Ramos (cell line): ENCODE data around the gene KIF4B.
"Not testable (repeated sequence)": the region's sequence is repeated elsewhere in the genome, so short reads cannot be mapped to it uniquely, and the experiment has no call there.

Experiments used
- in situ Hi-C: fragments of 300-500 bp; cut with MboI; formaldehyde crosslinking; loops from one replicate; pipeline ENCODE4 v1.14.3; 2022; ENCODE audit warnings: low sequenced_read_pairs; ENCODE audit not compliant: unreplicated experiment

The KIF4B gene, protein sequence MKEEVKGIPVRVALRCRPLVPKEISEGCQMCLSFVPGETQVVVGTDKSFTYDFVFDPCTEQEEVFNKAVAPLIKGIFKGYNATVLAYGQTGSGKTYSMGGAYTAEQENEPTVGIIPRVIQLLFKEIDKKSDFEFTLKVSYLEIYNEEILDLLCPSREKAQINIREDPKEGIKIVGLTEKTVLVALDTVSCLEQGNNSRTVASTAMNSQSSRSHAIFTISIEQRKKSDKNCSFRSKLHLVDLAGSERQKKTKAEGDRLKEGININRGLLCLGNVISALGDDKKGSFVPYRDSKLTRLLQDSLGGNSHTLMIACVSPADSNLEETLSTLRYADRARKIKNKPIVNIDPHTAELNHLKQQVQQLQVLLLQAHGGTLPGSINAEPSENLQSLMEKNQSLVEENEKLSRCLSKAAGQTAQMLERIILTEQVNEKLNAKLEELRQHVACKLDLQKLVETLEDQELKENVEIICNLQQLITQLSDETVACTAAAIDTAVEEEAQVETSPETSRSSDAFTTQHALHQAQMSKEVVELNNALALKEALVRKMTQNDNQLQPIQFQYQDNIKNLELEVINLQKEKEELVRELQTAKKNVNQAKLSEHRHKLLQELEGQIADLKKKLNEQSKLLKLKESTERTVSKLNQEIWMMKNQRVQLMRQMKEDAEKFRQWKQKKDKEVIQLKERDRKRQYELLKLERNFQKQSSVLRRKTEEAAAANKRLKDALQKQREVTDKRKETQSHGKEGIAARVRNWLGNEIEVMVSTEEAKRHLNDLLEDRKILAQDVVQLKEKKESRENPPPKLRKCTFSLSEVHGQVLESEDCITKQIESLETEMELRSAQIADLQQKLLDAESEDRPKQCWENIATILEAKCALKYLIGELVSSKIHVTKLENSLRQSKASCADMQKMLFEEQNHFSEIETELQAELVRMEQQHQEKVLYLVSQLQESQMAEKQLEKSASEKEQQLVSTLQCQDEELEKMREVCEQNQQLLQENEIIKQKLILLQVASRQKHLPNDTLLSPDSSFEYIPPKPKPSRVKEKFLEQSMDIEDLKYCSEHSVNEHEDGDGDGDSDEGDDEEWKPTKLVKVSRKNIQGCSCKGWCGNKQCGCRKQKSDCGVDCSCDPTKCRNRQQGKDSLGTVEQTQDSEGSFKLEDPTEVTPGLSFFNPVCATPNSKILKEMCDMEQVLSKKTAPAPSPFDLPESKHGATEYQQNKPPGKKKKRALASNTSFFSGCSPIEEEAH

DNA sequence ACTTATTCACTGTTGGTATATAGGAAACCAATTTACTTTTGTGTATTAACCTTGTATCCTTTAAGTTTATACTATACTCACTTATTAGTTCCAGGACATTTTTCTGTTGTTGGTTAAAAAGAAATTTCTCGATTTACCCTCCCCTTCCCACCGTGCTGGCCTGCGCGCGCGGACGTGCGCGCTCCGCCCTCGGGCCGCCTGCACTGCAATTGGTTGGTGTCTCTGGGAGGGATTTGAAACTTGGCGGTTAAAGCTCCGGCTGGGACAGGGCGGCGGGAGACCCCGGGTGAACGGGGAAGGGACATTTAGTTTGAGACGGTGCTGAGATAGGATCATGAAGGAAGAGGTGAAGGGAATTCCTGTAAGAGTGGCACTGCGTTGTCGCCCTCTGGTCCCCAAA lies at the start of gene KIF4B:
TSS of gene KIF4B (plus strand) at position 230 of the 400 bp plus-strand sequence. CDS start at position 335, 105 bp downstream.
- in situ Hi-C loops = no loop called here

DNA sequence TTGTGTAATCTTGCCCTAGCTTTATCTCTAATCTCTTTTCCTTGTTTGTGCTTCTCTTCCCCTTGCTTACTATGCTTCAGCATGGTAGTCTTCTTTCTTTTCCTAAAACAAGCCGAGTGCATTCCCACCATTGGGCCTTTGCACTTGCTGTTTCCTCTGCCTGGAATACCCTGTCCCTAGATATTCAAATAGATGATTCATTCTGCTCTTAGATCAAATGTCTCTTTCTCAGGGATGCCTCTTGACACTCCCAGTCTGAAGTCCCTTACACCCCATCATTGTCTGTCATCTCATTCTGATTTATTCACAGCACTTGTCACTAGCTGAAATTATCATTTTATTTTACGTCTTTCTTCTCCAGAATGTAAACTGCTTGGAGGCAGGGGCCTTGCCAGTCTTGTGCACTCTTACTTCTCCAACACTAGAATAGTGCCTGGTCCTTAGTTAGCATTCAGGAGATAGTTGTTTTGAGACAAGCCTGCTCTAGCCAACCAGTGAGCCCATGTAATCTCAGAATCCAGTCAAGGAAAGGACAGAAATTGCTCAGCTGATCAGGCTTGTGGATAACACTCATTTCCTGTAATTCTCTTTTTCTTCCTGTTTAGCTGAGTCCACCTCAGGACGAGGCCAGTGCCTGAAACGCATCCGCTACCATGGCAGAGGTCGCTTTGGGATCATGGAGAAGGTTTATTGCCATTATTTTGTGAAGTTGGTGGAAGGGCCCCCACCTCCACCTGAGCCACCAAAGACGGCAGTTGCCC lies 47.3 kb upstream of the KIF4B start:
- in situ Hi-C loops = no loop called here

DNA sequence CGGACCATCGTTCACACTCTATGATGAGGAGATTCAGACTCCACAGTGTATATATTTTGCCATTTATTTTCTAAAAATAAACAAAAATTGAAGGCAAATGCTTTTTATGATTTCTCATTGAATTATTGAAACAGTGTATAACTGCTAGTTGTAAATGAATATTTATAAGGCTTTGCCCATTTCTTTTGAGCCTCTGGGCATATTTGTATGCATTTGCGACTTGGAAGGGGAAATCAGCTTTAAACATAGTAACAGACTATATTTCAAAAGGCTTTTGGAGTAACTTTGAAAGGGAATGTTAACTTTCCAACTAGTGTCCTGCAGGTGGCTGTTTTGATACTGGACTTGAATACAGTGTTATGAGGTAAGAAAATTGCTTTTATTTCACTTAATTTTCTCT lies 46.7 kb upstream of the KIF4B start:
- in situ Hi-C loops = no loop called here

DNA sequence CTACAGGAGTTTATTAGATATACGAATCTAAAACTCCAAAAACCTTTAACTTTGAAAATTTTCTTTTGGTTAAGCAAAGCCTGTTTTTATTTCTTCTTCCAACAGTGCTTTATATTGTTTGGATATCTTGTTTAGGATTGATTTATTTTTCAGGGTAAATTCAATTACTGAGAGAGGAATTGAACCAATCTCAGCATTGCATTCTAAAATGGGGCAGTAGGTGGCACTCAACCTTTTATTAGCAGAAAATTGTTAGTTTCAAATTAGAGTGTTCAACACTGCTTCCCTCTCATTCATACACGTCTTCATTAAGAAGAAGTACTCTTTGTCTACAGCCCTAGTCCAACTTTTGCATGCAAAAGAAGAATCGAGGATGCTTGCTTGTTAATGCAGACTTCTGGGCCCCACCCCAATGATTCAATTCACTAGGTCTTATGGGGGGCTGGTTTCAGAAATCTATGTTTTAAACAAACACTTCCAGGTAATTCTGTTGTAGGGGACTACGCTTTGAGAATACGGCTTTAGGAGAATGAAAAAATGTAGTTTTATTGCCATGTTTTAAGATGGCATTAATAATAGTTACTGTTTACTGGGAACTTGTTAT lies 46.0 kb upstream of the KIF4B start:
- in situ Hi-C loops = no loop called here

DNA sequence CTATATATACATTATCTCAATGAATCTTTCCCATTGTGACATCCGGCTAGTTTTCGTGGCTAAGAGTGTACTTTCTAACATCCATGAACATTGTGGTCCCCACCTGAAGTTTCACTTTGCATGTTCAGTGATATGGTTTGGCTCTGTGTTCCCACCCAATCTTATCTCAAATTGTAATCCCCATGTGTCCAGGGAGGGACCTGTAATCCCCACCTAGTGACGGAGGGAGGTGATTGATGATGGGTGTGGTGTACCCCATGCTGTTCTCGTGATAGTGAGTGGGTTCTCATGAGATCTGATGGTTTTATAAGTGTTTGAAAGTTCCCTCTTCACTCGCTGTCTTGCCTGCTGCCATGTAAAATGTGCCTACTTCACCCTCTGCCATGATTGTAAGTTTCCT lies 44.6 kb upstream of the KIF4B start:
- in situ Hi-C loops = no loop called here

DNA sequence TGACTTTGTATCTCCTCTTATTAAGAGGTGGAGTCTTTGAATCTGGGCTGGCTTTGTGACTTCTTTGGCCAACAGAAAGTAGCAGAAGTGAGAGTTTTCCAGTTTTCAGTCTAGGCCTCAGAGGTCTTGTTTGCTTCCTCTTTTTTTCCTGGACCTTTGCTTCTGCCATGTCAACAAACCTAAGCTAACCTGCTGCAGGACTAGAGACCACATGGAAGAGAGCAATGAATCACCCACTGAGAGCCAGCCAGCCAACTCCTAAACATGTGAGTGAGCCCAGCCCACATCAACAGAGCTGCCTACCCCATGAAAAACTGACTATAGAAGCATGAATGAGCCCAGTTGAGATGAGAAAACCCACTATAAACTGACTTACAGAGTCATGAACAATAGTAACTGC lies 42.8 kb upstream of the KIF4B start:
- in situ Hi-C loops = no loop called here

DNA sequence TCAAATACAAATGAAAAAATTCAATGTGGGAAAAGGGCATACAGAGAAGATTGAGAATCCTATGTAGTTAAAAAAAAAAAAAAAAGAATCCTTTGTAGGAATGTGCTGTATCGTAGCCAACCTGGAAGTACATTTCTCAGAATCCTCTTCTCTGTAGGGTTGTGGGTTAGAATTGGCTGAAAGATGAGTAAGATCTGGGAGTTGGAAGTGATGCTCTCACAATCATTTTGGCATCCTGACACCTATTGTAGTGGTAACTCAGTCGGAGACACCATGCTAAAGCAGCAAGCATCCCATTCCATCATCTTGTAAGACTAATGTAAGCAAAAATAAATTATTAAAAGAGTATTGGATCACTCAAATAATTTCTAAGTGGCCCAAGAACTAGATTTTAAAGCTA lies 42.1 kb upstream of the KIF4B start:
- in situ Hi-C loops = no loop called here

DNA sequence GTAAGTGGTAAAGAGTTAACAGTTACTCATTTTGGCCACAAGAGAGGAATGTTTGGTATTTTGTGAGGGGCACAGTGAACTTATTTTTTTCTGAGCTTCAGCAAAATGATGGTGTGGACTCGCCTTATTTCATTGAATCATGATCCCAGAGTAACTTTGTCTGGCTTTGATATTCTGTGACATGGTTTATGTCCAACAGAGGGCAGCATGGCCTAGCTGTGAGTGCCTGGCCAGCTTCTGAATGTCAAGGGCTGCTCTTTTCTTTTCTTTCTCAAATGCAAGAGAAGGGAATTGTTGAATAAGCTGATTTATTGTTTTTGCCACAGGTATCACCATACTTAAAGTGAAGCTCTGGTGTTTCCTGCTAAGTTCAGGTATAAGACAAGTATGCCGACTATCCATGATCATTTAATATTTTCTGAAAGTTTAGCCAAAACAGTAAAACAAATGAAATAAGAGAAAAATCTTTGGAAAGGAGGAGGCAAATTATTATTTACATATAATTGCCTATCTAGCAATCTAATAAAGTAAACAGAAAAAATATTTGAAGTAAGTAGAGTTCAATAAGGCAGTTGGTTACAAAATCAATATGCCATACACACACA lies 41.0 kb upstream of the KIF4B start:
- in situ Hi-C loops = no loop called here

DNA sequence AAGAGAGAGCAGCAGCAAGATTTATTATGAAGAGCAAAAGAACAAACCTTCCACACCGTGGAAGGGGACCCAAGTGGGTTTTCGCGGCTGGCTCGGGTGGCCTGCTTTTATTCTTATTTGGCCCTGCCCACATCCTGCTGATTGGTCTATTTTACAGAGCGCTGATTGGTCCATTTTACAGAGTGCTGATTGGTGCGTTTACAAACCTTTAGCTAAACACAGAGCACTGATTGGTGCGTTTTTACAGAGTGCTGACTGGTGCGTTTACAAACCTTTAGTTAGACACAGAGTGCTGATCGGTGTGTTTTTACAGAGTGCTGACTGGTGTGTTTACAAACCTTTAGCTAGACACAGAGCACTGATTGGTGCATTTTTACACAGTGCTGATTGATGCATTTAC lies 37.5 kb upstream of the KIF4B start:
- in situ Hi-C loops = not testable (repeated sequence)

DNA sequence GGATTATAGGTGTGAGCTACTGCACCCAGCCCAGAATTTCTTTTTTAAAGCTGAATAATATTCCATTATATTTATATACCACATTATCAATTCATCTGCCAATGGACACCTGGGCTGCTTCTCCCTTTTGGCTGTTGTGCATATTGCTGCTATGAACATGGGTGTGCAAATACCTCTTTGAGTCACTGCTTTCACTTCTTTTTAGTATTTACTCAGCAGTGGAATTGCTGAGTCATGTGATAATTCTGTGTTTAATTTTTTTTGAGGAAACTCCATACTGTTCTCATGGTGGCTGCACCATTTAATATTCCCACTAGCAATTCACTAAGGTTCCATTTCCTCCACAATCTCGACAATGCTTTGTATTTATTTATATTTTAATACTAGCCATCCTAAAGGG lies 36.1 kb upstream of the KIF4B start:
- in situ Hi-C loops = no loop called here

DNA sequence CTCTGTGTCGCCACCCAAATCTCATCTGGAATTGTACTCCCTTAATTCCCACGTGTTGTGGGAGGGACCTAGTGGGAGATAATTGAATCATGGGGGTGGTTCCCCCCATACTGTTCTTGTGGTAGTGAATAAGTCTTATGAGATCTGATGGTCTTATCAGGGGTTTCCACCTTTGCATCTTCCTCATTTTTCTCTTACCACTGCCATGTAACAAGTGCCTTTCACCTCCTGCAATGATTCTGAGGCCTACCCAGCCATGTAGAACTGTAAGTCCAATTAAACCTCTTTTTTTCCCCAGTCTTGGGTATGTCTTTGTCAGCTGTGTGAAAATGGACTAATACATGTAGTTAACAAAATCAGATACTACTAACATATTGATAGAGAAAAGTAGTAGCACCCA lies 35.3 kb upstream of the KIF4B start:
- in situ Hi-C loops = not testable (repeated sequence)

DNA sequence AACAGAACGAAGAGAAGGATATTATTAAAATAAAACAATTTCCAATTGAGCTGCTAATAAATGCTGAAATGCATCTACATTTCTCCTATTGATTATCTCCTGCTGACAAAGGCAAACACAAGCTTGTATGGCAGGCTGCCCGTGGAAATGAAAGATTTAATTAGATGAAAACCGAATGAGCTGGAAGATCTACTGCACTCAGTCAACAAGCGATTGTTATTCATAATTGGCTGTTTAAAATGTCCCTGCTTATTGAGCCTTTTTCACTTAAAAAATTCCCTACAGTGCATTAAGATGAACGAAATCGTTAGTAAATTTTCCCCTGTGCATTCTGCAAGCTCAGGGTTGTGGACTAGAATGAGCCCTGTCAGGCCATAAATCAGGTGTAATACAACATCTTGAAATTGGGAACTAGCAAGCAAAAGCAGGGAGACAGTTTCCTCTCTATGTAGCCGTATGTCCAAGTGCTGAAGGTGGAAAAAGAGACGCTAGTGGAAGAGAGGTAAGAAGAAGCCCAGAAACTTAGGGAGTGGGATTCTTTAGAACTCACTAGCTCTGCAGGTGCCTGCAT lies 28.5 kb upstream of the KIF4B start:
- in situ Hi-C loops = no loop called here

DNA sequence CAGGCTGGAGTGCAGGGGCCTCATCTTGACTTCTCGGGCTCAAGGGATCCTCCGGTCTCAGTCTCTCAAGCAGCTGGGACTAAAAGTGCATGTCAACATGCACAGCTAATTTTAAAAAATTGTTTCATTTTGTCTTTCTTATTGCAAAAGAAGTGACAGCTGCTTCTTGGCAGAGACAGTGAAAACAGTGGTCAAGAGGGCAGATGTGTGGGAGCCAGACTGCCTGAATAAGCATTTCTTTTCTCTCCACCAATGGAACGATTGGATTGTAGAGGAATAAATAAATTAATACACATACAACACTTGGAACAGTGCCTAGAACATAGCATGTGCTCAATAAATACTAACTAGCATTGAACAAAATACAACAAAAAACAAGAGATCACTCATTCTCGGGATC lies 27.4 kb upstream of the KIF4B start:
- in situ Hi-C loops = no loop called here

DNA sequence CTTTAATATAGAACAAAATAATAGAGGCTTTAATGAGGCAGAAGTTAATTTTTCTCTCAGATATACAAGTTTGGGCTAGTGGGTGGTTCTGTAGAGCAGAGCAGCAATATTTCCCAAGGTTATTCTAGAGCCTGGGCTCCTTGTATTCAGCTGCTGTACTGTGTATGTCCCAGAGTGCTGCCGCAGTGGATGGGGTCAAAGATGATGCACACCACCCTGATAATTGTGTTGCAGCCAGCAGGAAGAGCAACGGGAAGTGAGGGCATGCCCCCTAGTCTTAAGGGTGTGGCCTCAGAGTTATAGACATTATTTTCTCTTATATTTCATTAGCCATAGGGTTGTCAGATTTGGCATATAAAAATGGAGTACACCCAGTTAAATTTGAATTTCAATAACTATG lies 23.9 kb upstream of the KIF4B start:
- in situ Hi-C loops = no loop called here

DNA sequence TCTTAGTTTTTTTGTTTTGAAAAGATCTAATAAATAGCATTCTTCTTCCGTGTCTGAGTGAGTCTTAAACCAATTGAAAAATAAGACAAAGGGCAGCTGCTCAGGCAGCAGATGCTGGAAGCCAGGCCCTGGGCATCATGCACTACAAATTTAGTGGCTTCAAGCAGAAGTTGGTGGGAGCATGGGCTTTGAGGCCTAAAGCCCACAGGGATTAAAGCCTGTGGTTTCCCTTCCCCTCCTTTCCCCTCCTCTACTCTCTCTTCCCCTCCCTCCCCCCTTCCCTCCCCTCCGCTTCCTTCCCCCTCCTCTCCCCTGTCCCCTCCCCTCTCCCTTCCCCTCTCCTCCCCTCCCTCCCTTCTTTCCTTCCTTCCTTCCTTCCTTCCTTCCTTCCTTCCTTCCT lies 20.1 kb upstream of the KIF4B start:
- in situ Hi-C loops = no loop called here

DNA sequence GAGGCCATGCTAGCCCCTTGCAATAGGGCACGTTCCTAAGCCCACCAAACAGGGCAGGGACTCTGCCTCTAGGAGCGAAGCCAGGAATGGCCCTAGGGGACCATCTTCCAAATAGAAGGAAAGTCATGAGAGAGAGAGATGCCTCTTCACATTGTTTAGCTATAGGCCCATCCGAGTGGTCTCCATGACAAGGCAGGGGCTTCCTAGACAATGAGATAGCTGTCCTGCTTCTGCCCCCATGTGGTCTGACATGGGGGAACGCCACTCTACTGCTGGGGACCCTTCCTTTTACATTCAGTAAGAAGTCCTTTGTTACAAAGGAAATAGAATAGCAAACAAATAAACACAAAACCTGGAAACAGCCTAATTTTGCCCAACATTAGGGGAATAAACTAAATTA lies 17.9 kb upstream of the KIF4B start:
- in situ Hi-C loops = no loop called here

DNA sequence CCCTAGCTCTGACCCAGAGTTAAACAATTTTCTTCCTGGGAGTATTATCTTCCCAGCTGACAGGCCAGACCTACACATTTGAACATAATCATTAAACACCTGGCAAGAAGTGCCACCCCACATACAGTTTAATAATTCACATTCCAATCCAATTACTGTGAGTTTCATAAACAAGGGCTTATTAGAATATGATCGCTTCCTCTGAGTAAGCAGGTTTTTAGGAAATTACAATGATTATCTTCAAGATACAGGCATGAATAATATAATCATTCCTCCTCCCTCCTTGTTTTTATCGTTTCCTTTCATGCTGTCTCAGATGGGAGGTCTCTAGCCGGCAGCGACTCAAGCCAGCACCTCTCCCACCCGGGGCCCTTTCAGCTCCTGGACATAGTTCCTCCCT lies 15.8 kb upstream of the KIF4B start:
- in situ Hi-C loops = no loop called here

DNA sequence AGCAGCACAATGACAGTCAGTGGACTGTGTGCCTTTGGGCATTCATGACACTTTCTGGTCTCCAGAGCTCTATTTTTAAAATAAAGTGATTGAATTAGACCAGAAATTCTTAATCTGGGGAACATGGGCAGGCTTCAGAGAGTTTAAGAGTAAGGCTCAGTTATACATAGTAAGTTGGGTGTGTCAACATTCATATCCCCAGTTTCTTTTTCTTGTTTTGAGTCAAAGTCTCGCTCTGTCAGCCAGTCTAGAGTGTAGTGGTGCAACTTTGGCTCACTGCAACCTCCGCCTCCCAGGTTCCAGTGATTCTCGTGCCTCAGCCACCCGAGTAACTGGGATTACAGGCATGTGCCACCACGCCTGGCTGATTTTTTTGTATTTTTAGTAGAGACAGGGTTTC lies 13.7 kb upstream of the KIF4B start:
- in situ Hi-C loops = no loop called here

DNA sequence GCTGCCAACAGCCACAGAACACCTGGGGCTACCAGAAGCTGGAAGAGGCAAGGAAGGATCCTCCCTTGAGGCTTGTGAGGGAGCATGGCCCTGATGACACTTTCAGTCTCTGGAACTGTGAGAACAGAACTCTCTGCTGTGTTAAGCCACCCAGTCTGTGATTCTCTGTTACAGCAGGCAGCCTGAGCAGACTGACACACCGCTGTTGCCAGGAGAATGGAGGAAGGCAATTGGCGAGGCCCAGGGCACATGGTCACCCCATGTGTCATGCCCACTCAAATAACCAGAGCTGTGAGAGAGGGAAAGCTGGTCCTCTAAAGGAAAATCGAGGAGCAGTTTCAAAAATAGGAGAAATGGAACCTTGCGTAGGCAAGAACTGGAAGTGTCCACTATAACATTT lies 12.0 kb upstream of the KIF4B start:
- in situ Hi-C loops = no loop called here
